ENCODE data around the gene COL20A1. TPM values are rescaled to one million over a fixed set of nuclear protein-coding genes. Genes with fewer than 3 reads are reported as not detected.

COL20A1 gene
- total and polyA plus RNA-seq, 2 experiments from 2014 or later: not detected

- DNase-seq: no peak
- H3K4me1 ChIP-seq (ENCODE audit: insufficient read depth): no peaks in the 10 kb centered on the region
- H3K27me3 ChIP-seq (replicated peaks; ENCODE audit: insufficient read depth): peaks cover 25% of the 10 kb centered on the region
- in situ Hi-C loops (cut with MboI): no loop called here
- 0 out of 2 replicates have a peak, but pooled peaks cover 4% of the 10 kb centered on the region for H3F3A ChIP-seq (ENCODE audit: insufficient read depth)
- H3K4me2 ChIP-seq (ENCODE audit: unreplicated experiment): no peak overlapping the region
- H3K27ac ChIP-seq: no peak overlapping the region
- WGBS, 2 experiments (ENCODE audit: low coverage in 1 of 2, low lambda C conversion rate in 2 of 2, missing lambda C conversion rate in 2 of 2): 43 to 56% methylated on average over 6 to 10 of the region's 10 CpGs
- H4K20me1 ChIP-seq (ENCODE audit: insufficient read depth): no peaks in the 10 kb centered on the region
- TF ChIP-seq EZH2phosphoT487 (IDR thresholded peaks at IDR 0.05; ENCODE audit: insufficient read depth, low read depth): no peak
- no peak for TF ChIP-seq EZH2 (IDR thresholded peaks at IDR 0.05; ENCODE audit: insufficient read depth, poor library complexity, severe bottlenecking)
- H3K9me2 ChIP-seq (ENCODE audit: insufficient read depth): no peaks in the 10 kb centered on the region
- no peaks in the 10 kb centered on the region for H3K79me2 ChIP-seq (ENCODE audit: insufficient read depth)
- no peak overlapping the region for H3K9ac ChIP-seq
- no peaks in the 10 kb centered on the region for H3K36me3 ChIP-seq (ENCODE audit: low read depth)
- H3K9me3 ChIP-seq (ENCODE audit: low read depth): no peaks in the 10 kb centered on the region
- H3K4me3 ChIP-seq: no peak overlapping the region
- no peak overlapping the region for H2AFZ ChIP-seq
Observed at GRCh38 chr20:63325021-63325471, 32.1 kb downstream of the COL20A1 start.

DNA sequence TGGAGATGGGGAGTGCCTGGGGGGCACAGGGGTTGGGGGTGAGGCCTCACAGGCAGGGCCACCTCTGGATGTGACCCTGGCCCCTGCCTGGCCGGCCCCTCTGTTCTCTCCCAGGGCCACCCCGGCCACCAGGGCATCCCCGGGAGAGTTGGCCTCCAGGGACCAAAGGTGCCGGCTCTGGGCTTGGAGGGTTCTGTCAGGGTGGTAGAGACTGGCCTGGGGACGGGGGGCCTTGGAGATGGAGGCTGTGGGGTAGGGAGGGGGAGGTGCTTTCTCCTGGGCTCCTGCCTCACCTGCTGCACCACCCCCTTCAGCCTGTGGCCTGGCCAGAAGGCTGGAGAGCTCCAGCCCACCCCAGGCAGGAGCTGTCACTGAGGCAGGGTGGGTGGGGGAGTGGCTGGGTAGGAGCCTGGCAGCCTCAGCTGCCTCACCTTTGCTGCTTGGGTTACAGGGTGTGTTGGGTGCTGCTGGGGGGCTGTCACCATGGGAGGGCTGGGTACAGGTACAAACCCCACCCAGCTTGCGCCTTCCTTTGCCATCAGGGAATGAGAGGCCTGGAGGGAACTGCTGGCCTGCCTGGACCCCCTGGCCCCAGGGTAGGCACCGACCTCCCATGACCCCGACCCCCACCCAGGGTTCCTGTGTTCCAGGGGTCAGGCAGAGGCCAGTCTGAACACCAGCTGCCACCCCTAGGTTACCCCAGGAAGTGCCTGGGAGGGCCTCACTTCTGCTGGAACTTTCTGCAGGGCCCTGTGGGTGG is 32.7 kb downstream of the COL20A1 start:
- no peak overlapping the region for H2AFZ ChIP-seq
- no peak for DNase-seq
- H3F3A ChIP-seq (ENCODE audit: insufficient read depth): 0 out of 2 replicates have a peak, but pooled peaks cover 4% of the 10 kb centered on the region
- H3K27ac ChIP-seq: no peak overlapping the region
- no peak overlapping the region for H3K4me2 ChIP-seq (ENCODE audit: unreplicated experiment)
- H3K9ac ChIP-seq: no peak overlapping the region
- in situ Hi-C loops (cut with MboI): no loop called here
- no peaks in the 10 kb centered on the region for H3K9me3 ChIP-seq (ENCODE audit: low read depth)
- no peaks in the 10 kb centered on the region for H3K9me2 ChIP-seq (ENCODE audit: insufficient read depth)
- WGBS, 2 experiments (ENCODE audit: low coverage in 1 of 2, low lambda C conversion rate in 2 of 2, missing lambda C conversion rate in 2 of 2): 39 to 42% methylated on average over 8 of the region's 8 CpGs
- H3K4me1 ChIP-seq (ENCODE audit: insufficient read depth): no peaks in the 10 kb centered on the region
- H3K79me2 ChIP-seq (ENCODE audit: insufficient read depth): no peaks in the 10 kb centered on the region
- H3K36me3 ChIP-seq (ENCODE audit: low read depth): no peaks in the 10 kb centered on the region
- peaks cover 25% of the 10 kb centered on the region for H3K27me3 ChIP-seq (replicated peaks; ENCODE audit: insufficient read depth)
- no peak overlapping the region for H3K4me3 ChIP-seq
- TF ChIP-seq EZH2 (IDR thresholded peaks at IDR 0.05; ENCODE audit: insufficient read depth, poor library complexity, severe bottlenecking) (no peak), EZH2phosphoT487 (IDR thresholded peaks at IDR 0.05; ENCODE audit: insufficient read depth, low read depth) (no peak)
- H4K20me1 ChIP-seq (ENCODE audit: insufficient read depth): no peaks in the 10 kb centered on the region

- no peak overlapping the region for H3K9ac ChIP-seq
- no peaks in the 10 kb centered on the region for H3K4me1 ChIP-seq (ENCODE audit: insufficient read depth)
- H3K4me2 ChIP-seq (ENCODE audit: unreplicated experiment): no peak overlapping the region
- H3K9me2 ChIP-seq (ENCODE audit: insufficient read depth): no peaks in the 10 kb centered on the region
- no peak for DNase-seq
- H3K4me3 ChIP-seq: no peak overlapping the region
- in situ Hi-C loops (cut with MboI): no loop called here
- no peak overlapping the region for H3K27ac ChIP-seq
- 72% methylated on average over 14 to 15 of the region's 15 CpGs for WGBS, 2 experiments (ENCODE audit: low coverage in 1 of 2, low lambda C conversion rate in 2 of 2, missing lambda C conversion rate in 2 of 2)
- peaks cover 25% of the 10 kb centered on the region for H3K27me3 ChIP-seq (replicated peaks; ENCODE audit: insufficient read depth)
- H3K36me3 ChIP-seq (ENCODE audit: low read depth): no peaks in the 10 kb centered on the region
- H3K79me2 ChIP-seq (ENCODE audit: insufficient read depth): no peaks in the 10 kb centered on the region
- H4K20me1 ChIP-seq (ENCODE audit: insufficient read depth): no peaks in the 10 kb centered on the region
- no peak overlapping the region for H2AFZ ChIP-seq
- TF ChIP-seq EZH2phosphoT487 (IDR thresholded peaks at IDR 0.05; ENCODE audit: insufficient read depth, low read depth) (no peak), EZH2 (IDR thresholded peaks at IDR 0.05; ENCODE audit: insufficient read depth, poor library complexity, severe bottlenecking) (no peak)
- H3K9me3 ChIP-seq (ENCODE audit: low read depth): no peaks in the 10 kb centered on the region
- H3F3A ChIP-seq (ENCODE audit: insufficient read depth): 0 out of 2 replicates have a peak, but pooled peaks cover 4% of the 10 kb centered on the region
Observed at GRCh38 chr20:63326314-63327230, 33.6 kb downstream of the COL20A1 start.

GRCh38 chr20:63327231-63327745 is 34.3 kb downstream of the COL20A1 start:
- no peaks in the 10 kb centered on the region for H3K36me3 ChIP-seq (ENCODE audit: low read depth)
- H2AFZ ChIP-seq: no peak overlapping the region
- no peaks in the 10 kb centered on the region for H4K20me1 ChIP-seq (ENCODE audit: insufficient read depth)
- 0 out of 2 replicates have a peak, but pooled peaks cover 4% of the 10 kb centered on the region for H3F3A ChIP-seq (ENCODE audit: insufficient read depth)
- TF ChIP-seq EZH2phosphoT487 (IDR thresholded peaks at IDR 0.05; ENCODE audit: insufficient read depth, low read depth): no peak
- no peak for TF ChIP-seq EZH2 (IDR thresholded peaks at IDR 0.05; ENCODE audit: insufficient read depth, poor library complexity, severe bottlenecking)
- H3K27ac ChIP-seq: no peak overlapping the region
- no peaks in the 10 kb centered on the region for H3K79me2 ChIP-seq (ENCODE audit: insufficient read depth)
- in situ Hi-C loops (cut with MboI): no loop called here
- 81% methylated on average over 8 of the region's 8 CpGs; no CpG with 5 or more reads in 1 of the 2 experiments for WGBS, 2 experiments (ENCODE audit: low coverage in 1 of 2, low lambda C conversion rate in 2 of 2, missing lambda C conversion rate in 2 of 2)
- H3K9me3 ChIP-seq (ENCODE audit: low read depth): no peaks in the 10 kb centered on the region
- H3K4me1 ChIP-seq (ENCODE audit: insufficient read depth): no peaks in the 10 kb centered on the region
- peaks cover 25% of the 10 kb centered on the region for H3K27me3 ChIP-seq (replicated peaks; ENCODE audit: insufficient read depth)
- no peak overlapping the region for H3K4me3 ChIP-seq
- H3K4me2 ChIP-seq (ENCODE audit: unreplicated experiment): no peak overlapping the region
- no peak overlapping the region for H3K9ac ChIP-seq
- H3K9me2 ChIP-seq (ENCODE audit: insufficient read depth): no peaks in the 10 kb centered on the region
- DNase-seq: no peak
